ENCODE measurements around the gene CCN6.

CCN6 gene

GRCh38 chr6:112118034-112118433 lies 64.1 kb downstream of the CCN6 start:
- DNase-seq: no peak

Data from stimulated activated CD4-positive, alpha-beta T cell treated with anti-CD3 and anti-CD28 coated beads, Interleukin-4, amount 100 ng/mL, for 4 hours (primary cell).